ENCODE results near the gene TRIM32. TPM values are rescaled to one million over a fixed set of nuclear protein-coding genes. Genes with fewer than 3 reads are reported as not detected.

The TRIM32 gene
- total RNA-seq, 4 donors from 2014 or later = 12.9 to 19.2 (median 17.3) TPM

DNA sequence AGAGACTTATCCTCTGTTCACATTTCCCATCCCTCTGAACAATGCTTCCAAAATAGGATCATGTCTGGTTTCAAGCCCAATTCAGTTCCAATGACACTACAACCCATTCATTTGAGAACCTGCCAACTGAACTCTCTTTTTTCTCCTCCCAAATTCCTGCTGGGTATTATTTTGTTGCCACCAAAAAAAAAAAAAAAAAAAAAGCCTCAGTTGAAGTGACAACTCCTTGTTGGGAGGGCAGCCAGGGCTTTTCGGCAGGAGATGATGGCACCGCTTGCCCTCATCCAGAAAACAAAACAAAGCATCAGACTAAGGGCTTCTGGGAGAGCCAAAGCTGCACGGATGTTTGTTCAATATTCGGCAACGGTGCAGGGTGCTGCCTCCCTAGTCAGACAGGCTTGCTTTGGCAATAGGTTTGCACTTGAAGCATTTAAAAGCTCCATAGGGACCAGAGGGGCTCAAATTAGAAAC is 30.6 kb upstream of the TRIM32 start:
- H3K27me3 ChIP-seq = no peaks in the 10 kb centered on the region
- no peak overlapping the region for H3K4me3 ChIP-seq
- WGBS = 33% methylated on average over 5 of the region's 5 CpGs
- intact Hi-C loops (cut with DNase I) = no loop called here
- H3K9me3 ChIP-seq = no peaks in the 10 kb centered on the region
- peak overlapping the region in 2 of 4 donors; percentile 9 to 46 for H3K27ac ChIP-seq (replicated peaks in 1 of 4)
- H3K4me1 ChIP-seq = peaks cover 4 to 20% (median 12%) of the 10 kb centered on the region in 4 donors
- DNase-seq (ENCODE audit: extremely low spot score) = no peak
- no peak for TF ChIP-seq EP300 (IDR thresholded peaks at IDR 0.05)
- no peak for TF ChIP-seq POLR2A (IDR thresholded peaks at IDR 0.05; ENCODE audit: low read depth)
- peaks cover 0 to under 1% (median 0%) of the 10 kb centered on the region in 4 donors for H3K36me3 ChIP-seq

DNA sequence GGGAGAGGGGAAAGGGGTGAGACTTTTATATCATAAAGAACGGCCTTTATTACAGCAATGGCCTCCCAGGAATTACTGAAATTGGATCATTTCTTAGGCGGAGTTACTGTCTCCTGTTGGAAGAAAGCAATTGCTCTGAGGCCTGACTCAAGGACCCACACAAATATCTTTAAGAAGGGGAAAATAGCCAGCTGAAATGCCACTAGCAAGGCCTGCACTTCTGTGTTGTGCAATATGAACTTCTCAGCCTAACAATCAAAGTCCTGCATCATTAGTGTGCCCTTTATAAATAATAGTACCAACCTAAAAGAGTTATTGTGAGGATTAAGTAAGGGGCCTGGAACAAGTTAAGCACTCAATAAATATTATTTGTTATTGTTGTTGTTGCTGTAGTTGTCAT is 30.1 kb upstream of the TRIM32 start:
- DNase-seq (ENCODE audit: extremely low spot score) = no peak
- peaks cover 4 to 20% (median 12%) of the 10 kb centered on the region in 4 donors for H3K4me1 ChIP-seq
- TF ChIP-seq POLR2AphosphoS5 (IDR thresholded peaks at IDR 0.05) = no peak
- TF ChIP-seq POLR2A (IDR thresholded peaks at IDR 0.05; ENCODE audit: low read depth) = no peak
- no peaks in the 10 kb centered on the region for H3K9me3 ChIP-seq
- H3K4me3 ChIP-seq = no peak overlapping the region
- H3K27me3 ChIP-seq = no peaks in the 10 kb centered on the region
- intact Hi-C loops (cut with DNase I) = no loop called here
- peak overlapping the region in 2 of 4 donors; percentile 9 to 46 for H3K27ac ChIP-seq (replicated peaks in 1 of 4)
- 82% methylated on average over 2 of the region's 2 CpGs for WGBS
- H3K36me3 ChIP-seq = no peaks in the 10 kb centered on the region

DNA sequence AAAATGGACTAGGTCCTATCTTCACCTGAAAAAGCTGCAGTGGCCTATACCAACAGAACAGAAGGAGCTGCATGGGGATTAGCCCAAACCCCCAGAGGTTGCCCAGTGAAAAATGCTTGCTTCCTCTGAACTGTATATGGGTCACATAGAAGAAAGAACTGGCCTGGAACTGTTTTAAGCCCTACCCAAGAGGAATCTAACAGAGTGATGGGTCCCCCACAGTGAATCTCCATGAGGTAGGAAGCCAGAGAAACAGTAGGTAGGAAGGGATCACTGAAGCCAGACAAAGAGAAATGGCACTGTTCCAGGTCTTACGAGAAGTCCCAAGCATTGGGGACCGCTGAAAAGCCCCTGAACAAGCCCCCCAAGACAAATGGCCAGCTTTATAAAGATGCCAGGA is 28.8 kb upstream of the TRIM32 start:
- Histone ChIP-seq H3K4me1 (peaks cover 4 to 20% (median 12%) of the 10 kb centered on the region in 4 donors), H3K36me3 (no peaks in the 10 kb centered on the region), H3K27me3 (no peaks in the 10 kb centered on the region), H3K9me3 (no peaks in the 10 kb centered on the region), H3K27ac (replicated peaks in 1 of 4) (no peak overlapping the region), H3K4me3 (no peak overlapping the region)
- no peak for TF ChIP-seq EP300 (IDR thresholded peaks at IDR 0.05)
- TF ChIP-seq, protein P1, sequence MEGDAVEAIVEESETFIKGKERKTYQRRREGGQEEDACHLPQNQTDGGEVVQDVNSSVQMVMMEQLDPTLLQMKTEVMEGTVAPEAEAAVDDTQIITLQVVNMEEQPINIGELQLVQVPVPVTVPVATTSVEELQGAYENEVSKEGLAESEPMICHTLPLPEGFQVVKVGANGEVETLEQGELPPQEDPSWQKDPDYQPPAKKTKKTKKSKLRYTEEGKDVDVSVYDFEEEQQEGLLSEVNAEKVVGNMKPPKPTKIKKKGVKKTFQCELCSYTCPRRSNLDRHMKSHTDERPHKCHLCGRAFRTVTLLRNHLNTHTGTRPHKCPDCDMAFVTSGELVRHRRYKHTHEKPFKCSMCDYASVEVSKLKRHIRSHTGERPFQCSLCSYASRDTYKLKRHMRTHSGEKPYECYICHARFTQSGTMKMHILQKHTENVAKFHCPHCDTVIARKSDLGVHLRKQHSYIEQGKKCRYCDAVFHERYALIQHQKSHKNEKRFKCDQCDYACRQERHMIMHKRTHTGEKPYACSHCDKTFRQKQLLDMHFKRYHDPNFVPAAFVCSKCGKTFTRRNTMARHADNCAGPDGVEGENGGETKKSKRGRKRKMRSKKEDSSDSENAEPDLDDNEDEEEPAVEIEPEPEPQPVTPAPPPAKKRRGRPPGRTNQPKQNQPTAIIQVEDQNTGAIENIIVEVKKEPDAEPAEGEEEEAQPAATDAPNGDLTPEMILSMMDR (IDR thresholded peaks at IDR 0.05) = no peak
- no peak for TF ChIP-seq POLR2AphosphoS5 (IDR thresholded peaks at IDR 0.05)
- TF ChIP-seq POLR2A (IDR thresholded peaks at IDR 0.05; ENCODE audit: low read depth) = no peak
- intact Hi-C loops (cut with DNase I) = no loop called here
- 95% methylated on average over 2 of the region's 2 CpGs for WGBS
- no peak for DNase-seq (ENCODE audit: extremely low spot score)

DNA sequence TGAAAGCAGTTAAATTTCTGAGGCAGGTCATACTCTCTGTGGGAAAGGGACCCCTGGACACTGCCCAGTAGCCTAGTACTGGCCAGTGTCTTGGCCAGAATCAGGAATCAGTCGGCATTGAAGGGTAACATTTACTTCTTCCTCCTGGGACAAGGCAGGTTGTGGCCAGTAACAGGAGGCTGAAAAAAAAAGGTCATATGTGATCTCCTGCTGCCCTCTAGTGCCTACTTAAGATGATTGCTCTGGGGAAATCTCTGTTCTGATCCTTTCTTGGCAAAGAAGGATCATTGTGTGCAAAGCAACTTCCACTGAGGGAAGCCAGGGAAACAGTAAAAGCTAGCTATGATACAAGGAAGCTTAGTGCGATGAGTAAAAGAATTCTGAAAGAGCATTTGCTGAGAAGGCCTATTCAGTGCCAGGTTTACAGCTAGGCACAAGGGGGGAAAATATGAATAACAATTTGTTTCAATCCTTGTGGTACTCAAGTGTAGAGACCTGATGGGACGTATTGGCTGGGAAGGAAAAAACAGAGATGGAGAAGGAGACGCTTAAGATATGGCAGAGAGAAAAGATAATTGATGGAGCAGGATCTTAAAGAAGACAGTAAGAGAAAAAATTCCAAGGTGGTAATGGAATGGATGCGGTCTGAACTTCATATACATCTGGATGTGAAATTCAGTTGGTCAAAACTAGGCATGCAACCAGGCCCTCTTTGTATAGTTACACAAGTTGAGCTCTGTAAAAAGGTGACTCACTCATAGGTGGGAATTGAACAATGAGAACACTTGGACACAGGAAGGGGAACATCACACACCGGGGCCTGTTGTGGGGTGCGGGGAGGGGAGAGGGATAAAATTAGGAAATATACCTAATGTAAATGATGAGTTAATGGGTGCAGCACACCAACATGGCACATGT is 25.8 kb upstream of the TRIM32 start:
- H3K4me1 ChIP-seq = peaks cover 6 to 19% (median 10%) of the 10 kb centered on the region in 4 donors
- H3K9me3 ChIP-seq = no peaks in the 10 kb centered on the region
- TF ChIP-seq POLR2AphosphoS5 (IDR thresholded peaks at IDR 0.05) = no peak
- TF ChIP-seq, protein P1 (IDR thresholded peaks at IDR 0.05) = peak; percentile 66 to 72 (median 66)
- DNase-seq (ENCODE audit: extremely low spot score) = no peak
- WGBS = 57% methylated on average over 7 of the region's 7 CpGs
- H3K27me3 ChIP-seq = no peaks in the 10 kb centered on the region
- H3K36me3 ChIP-seq = no peaks in the 10 kb centered on the region
- no peak overlapping the region for H3K4me3 ChIP-seq
- intact Hi-C loops (cut with DNase I) = loop anchor here (5.0 kb wide), 2 partner anchors 509 to 1069 kb away; partner anchors contain the start of gene PAPPA
- no peak overlapping the region for H3K27ac ChIP-seq (replicated peaks in 1 of 4)

DNA sequence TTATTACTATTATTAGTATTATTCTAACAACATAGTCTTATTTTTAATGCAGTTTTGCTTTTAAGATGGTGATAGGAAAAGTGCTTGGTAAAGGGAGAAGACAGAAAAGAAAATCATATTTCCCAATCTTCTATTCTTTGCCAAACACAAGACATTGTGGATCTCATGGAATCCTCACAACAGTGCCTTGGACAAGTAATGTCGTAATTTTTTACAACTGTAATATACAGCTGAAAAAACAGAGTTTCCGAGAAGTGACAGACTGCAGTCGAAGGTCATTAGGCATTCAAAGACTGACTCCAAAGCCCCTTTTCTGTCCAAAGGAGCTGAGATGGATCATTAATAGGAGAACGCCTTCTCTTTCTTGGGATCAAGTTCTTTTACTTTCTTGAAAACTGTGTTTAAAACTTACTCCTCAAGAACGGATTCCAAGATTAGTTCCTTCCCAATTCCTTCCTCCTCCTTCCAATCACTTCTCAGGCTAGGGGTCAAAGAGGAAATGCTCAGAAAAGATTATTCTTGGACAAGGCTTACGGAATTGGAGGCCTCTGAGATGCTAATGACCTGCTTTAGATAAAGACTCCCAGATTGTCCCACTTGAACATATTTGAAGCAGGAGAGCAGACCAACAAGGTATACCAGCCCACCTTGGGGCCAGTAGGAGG is 24.3 kb upstream of the TRIM32 start:
- Histone ChIP-seq H3K27ac (replicated peaks in 1 of 4) (peak overlapping the region; percentile 17 to 74 (median 22)), H3K27me3 (no peaks in the 10 kb centered on the region), H3K36me3 (no peaks in the 10 kb centered on the region), H3K4me3 (no peak overlapping the region), H3K9me3 (no peaks in the 10 kb centered on the region), H3K4me1 (peaks cover 0 to 8% (median 3%) of the 10 kb centered on the region in 4 donors)
- DNase-seq (ENCODE audit: extremely low spot score) = no peak
- intact Hi-C loops (cut with DNase I) = loop anchor here (5.0 kb wide), 2 partner anchors 510 to 1070 kb away; partner anchors contain the start of gene PAPPA
- TF ChIP-seq EP300 (IDR thresholded peaks at IDR 0.05) = no peak
- 81% methylated on average over 6 of the region's 6 CpGs for WGBS

DNA sequence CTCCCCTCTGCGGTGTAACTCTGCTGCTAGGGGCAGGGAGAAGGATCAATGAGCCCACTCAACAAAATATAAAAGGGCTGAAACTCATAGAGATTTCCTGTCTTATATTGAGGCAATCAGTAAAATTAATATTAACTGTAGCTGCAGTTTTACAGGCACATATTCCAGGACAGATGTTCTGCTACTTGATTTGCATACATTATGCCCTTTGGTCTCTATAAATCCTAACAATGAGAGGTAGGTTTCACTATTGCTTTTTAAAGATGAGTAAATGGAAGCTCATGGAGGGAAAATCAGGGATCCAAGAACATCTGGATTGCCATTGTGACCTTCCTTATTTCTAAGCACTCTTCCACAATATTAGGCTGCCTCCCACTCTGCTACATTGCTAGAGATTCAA is 23.5 kb upstream of the TRIM32 start:
- DNase-seq (ENCODE audit: extremely low spot score) = no peak
- Histone ChIP-seq H3K27me3 (no peaks in the 10 kb centered on the region), H3K4me1 (peaks cover 0 to 8% (median 3%) of the 10 kb centered on the region in 4 donors), H3K9me3 (no peaks in the 10 kb centered on the region), H3K27ac (replicated peaks in 1 of 4) (peak overlapping the region in 1 of 4 donors; percentile 74), H3K36me3 (no peaks in the 10 kb centered on the region), H3K4me3 (no peak overlapping the region)
- intact Hi-C loops (cut with DNase I) = loop anchor here (5.0 kb wide), 2 partner anchors 511 to 1071 kb away; partner anchors contain the start of gene PAPPA
- WGBS = 97% methylated on average over 1 of the region's 1 CpG
- no peak for TF ChIP-seq POLR2A (IDR thresholded peaks at IDR 0.05; ENCODE audit: low read depth)
- TF ChIP-seq EP300 (IDR thresholded peaks at IDR 0.05) = no peak
- TF ChIP-seq, protein P1 (IDR thresholded peaks at IDR 0.05) = no peak
- TF ChIP-seq POLR2AphosphoS5 (IDR thresholded peaks at IDR 0.05) = no peak

Measured in esophagus muscularis mucosa (tissue), 4 donors.